Measurements from ENCODE around the gene AQP12A.
"Not testable (repeated sequence)": the region's sequence is repeated elsewhere in the genome, so short reads cannot be mapped to it uniquely, and the experiment has no call there.

DNA sequence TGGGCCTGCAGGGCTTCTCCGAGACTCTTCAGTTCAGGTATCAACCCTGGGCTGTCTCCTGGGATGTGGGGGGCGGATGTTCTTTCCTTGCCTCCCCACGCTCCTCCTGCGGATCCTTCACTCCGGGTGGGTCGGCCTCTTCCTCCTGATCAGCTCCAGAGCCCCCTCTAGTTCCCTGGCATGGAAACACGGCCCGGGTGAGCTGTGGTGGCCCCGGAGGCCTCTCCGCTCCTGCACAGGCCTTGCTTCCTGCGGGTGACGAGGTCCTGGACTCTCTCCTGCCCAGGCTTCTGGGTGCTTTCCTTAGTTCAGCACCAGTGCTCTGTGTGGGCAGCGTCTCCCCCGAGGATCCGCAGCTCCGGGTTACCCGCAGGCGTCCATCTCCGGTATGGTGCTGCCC is 3.9 kb downstream of the AQP12A start:
- not testable (repeated sequence) for TF ChIP-seq RAD21 (IDR thresholded peaks at IDR 0.05; ENCODE audit: low read length); NRF1 (IDR thresholded peaks at IDR 0.05; ENCODE audit: low read depth, low read length); ELF1 (IDR thresholded peaks at IDR 0.05); RFX5 (IDR thresholded peaks at IDR 0.05; ENCODE audit: low read length); POLR2AphosphoS5 (IDR thresholded peaks at IDR 0.05; ENCODE audit: low read depth, low read length); SIN3A (IDR thresholded peaks at IDR 0.05; ENCODE audit: borderline replicate concordance, low read depth, low read length)
- TF ChIP-seq, protein P1, sequence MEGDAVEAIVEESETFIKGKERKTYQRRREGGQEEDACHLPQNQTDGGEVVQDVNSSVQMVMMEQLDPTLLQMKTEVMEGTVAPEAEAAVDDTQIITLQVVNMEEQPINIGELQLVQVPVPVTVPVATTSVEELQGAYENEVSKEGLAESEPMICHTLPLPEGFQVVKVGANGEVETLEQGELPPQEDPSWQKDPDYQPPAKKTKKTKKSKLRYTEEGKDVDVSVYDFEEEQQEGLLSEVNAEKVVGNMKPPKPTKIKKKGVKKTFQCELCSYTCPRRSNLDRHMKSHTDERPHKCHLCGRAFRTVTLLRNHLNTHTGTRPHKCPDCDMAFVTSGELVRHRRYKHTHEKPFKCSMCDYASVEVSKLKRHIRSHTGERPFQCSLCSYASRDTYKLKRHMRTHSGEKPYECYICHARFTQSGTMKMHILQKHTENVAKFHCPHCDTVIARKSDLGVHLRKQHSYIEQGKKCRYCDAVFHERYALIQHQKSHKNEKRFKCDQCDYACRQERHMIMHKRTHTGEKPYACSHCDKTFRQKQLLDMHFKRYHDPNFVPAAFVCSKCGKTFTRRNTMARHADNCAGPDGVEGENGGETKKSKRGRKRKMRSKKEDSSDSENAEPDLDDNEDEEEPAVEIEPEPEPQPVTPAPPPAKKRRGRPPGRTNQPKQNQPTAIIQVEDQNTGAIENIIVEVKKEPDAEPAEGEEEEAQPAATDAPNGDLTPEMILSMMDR (IDR thresholded peaks at IDR 0.05): not testable (repeated sequence)
- TF ChIP-seq, protein P2, sequence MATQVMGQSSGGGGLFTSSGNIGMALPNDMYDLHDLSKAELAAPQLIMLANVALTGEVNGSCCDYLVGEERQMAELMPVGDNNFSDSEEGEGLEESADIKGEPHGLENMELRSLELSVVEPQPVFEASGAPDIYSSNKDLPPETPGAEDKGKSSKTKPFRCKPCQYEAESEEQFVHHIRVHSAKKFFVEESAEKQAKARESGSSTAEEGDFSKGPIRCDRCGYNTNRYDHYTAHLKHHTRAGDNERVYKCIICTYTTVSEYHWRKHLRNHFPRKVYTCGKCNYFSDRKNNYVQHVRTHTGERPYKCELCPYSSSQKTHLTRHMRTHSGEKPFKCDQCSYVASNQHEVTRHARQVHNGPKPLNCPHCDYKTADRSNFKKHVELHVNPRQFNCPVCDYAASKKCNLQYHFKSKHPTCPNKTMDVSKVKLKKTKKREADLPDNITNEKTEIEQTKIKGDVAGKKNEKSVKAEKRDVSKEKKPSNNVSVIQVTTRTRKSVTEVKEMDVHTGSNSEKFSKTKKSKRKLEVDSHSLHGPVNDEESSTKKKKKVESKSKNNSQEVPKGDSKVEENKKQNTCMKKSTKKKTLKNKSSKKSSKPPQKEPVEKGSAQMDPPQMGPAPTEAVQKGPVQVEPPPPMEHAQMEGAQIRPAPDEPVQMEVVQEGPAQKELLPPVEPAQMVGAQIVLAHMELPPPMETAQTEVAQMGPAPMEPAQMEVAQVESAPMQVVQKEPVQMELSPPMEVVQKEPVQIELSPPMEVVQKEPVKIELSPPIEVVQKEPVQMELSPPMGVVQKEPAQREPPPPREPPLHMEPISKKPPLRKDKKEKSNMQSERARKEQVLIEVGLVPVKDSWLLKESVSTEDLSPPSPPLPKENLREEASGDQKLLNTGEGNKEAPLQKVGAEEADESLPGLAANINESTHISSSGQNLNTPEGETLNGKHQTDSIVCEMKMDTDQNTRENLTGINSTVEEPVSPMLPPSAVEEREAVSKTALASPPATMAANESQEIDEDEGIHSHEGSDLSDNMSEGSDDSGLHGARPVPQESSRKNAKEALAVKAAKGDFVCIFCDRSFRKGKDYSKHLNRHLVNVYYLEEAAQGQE (IDR thresholded peaks at IDR 0.05; ENCODE audit: low read depth, low read length): not testable (repeated sequence)

Data from SK-N-SH (cell line).